Fibroblast of skin of right quadriceps (primary cell): ENCODE measurements around the gene MYO1E.

Experiments used
- DNase-seq: peaks from one replicate; pipeline ENCODE4 v3.0.0-alpha.2; 2013

Gene MYO1E

DNA sequence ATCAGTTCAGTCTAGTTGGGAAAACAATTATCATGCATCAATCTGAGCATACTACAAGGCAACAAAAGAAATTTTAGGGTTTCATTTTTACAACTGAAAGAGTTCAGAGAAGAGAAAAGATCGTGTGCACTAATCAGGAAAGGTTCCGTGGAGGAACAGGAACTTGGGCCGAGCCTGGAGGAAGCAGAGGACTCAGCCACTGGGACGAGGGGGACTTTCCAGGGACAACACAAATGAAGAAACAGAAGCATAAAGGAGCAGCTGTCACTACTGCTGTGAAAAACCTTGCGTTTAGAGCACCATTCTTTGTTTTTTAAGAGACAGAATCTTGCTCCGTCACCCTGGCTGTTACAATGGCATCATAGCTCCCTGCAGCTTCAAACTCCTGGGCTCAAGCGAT lies 60.5 kb downstream of the MYO1E start:
- DNase-seq, result no peak

GRCh38 chr15:59311195-59311594 lies 61.5 kb downstream of the MYO1E start:
- no peak for DNase-seq

DNA sequence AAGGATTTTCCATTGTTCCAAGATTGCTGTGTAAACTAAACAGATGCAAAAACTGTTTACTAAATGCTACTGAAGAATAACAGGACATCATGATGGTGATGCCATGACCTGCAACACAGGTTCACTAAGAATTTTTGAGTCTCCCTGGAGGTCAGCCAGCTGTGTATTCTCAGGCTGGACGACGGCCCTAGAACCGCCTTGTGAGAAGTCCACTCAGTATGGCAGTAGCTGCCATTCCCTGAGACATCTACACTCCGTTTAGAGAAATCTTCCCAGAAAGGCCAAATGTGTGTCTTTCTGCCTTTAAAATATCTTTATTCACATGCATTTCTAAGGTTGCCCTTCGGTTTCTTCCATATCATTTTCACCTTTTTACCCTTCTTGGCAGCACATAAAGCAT lies 63.3 kb downstream of the MYO1E start:
- DNase-seq, result no peak

GRCh38 chr15:59307165-59307537 lies 65.5 kb downstream of the MYO1E start:
- no peak for DNase-seq

GRCh38 chr15:59306520-59307164 lies 66.0 kb downstream of the MYO1E start:
- peak; percentile 88 for DNase-seq

DNA sequence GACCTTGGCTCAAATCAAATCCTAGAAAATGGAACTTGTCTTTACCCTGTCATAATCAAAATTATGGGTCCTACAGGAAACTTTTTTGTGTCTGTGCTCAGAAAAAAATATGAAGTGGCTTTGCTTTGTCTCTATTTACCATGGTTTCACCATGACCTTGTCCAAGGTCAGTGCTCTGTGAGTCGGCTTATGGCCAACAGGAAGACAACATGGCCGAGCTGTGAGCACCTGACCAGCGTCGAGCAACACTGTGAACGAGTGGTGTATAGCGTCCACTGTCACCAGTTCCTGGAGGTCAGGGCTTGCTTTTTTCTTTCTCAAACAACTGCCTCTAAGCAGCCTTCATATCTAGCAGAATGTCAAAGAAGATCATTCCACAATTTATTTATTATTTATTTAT lies 67.9 kb downstream of the MYO1E start:
- no peak for DNase-seq

GRCh38 chr15:59304034-59304795 lies 68.5 kb downstream of the MYO1E start:
- no peak for DNase-seq

DNA sequence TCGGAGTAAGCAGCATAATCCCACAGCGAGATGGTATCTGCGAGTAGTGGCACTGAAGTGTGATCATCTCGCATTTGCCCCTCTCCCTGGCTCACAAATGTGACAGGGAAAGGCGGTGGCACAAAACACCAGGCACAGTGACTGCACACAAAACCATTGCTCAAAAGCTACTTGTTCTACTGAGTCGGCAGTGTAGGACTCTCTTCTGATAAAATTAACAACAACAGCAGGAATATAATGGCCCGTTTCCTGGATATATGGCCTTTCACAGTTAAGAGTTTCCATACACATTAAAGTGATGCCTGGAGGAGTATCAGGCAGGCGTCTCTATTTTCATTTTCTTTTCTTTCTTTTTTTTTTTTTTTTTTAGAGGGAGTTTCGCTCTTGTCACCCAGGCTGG lies 69.0 kb downstream of the MYO1E start:
- no peak for DNase-seq

DNA sequence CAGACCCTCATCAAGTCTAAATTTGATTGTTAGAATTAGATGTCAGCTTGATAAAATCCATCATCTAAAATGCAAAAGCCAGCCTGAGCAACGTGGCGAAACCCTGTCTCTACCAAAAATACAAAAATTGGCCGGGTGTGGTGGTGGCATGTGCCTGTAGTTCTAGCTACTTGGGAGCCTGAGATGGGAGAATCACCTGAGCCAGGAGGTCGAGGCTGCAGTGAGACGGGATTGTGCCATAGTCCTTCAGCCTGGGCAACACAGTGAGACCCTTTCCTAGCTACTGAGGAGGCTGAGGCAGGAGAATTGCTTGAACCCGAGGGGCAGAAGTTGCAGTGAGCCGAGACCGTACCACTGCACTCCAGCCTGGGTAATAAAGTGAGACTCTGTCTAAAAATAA lies 69.5 kb downstream of the MYO1E start:
- DNase-seq, result no peak

DNA sequence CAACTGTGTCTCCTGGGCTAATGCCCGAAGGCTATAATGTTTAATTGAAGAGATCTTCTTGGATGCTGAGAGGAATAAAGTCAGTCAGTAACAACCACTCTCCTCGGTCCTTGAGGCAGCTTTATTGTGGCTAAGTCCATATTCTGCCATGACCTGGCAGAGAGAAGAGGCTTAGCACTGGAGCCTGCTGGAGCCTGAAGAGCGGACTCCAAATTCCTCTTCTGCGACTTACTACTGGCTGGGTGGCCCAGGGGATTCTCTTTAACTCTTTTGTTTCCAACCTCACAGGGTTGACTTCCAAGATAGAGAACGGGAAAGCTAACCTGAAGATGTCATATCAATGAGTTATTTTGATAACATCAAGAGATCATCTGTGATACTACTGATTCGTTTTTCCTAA lies 71.1 kb downstream of the MYO1E start:
- DNase-seq, result no peak

GRCh38 chr15:59300618-59301139 lies 72.0 kb downstream of the MYO1E start:
- DNase-seq, result no peak

- peak; percentile 98 for DNase-seq
Measured at GRCh38 chr15:59299929-59300617, 72.6 kb downstream of the MYO1E start.

- no peak for DNase-seq
Measured at GRCh38 chr15:59298854-59299250, 73.8 kb downstream of the MYO1E start.

DNA sequence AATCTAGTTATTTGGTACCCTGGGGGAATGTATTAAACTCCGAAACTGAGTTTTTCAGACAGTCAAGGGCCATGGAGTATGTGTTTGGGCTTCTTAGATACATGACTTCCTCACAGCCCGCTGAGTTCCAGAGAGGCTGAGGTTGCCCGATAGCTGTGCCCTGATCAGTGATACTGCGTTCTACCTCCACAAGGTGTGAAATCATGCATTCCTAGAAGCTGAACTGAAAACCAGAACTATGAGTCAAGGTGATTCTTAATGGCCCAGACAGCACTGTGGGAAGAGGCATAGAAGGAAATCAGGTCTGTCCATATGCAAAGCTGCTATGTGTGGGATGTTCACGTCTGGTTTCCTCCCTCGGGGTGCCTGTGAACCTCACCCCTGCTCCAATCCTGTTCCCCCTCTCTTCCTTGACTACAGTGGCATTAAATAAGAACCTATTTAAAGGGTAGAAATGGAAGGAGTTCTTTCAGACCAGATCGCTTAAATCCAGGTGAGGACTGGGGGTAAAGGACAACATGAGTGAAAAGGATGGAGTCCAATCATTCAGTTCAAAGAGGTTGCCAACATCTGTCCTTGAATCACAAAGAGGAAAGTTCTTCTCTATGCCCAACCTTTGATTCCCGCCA lies 74.3 kb downstream of the MYO1E start:
- DNase-seq, result no peak

DNA sequence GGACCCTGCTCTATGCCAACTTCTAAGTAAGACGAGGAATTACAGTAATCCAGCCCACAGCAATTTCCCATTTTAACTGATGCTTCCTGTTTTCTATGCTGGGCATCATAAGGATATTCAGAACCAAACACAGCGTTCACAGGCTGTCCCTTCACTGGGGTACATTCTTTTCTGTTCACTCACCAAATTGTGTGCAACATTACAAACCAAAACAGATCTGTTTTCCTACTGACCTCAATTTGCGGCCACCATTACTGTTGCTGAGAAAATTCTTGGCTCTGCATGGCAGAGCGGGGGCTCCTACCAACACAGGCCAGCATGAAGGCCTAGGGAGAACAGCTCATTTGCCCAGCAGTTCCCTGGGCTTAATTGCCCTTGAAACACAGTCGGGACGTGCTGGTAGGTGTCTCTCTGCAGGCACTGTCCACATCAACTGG lies 76.5 kb downstream of the MYO1E start:
- peak; percentile 92 for DNase-seq

DNA sequence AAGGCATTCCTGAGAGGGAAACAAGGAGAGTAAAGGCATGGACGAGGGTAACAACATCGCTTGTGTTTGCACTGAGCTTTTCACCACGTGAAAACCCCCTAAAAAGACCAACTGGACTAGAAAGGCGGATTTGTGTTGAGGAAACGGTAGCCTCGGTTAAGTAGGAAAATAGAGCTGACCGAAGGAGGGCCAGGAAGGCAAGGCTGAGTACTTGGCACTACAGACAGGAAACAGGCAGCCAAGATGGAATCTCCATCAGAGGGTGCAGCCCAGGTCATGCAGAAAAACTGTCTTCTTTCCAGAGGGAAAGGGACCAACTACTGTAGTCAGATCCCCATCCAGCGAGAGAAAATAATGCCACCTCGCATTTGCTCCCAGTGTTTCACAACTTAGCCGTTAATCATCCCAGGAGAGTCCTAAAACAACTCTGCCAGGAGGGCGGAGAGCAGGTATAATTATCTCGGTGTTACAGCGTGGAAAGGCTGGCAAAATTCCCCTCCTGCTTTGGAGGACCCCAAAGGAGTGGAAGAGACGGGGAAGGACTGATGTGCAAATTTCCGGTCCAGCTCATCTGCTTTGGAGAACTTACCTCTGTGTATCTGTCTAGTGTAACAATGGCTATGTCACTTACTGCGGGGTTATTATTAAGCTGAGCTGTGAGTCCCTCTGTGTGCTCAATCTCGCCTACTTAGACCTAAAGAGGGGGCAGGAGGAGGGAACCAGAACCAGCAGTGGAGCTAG lies 77.2 kb downstream of the MYO1E start:
- DNase-seq, result no peak

- DNase-seq, result peak; percentile 96
Measured at GRCh38 chr15:59294574-59295260, 78.0 kb downstream of the MYO1E start.

DNA sequence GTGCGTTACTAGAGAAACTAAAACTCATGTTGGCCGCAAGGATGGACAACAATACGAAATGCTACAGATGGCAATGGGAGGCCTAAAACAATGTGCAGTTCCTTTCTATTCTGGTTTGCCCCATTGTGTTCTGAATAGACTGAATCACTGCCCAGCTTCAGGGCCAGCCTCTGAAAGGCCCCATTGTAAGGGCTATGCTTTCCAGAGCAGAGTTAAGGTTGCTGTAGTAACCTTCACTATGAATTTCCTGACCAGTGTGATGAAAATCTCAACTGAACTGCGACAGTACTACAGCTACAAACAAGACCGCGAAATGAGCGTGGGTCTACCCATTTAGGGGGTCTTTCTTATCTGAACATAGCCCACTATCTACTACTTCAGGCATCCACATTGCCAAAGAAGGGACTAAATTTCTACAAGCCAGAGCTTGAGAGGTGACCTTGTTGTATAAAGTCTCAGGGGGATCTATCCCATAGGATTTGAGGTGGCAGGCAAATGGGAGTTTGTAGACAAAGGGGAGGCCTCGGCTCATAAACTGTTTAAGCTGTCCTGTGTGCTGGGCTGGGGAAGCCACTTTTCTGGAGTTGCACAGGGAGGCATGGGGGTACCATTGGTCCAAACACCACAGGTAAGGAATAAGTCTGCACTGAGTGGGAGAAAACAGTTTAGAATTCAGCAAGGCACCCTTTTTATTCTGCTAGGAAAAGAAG lies 80.1 kb downstream of the MYO1E start:
- no peak for DNase-seq

GRCh38 chr15:59291213-59291549 lies 81.5 kb downstream of the MYO1E start:
- DNase-seq, result no peak

- no peak for DNase-seq
Measured at GRCh38 chr15:59290295-59291212, 82.1 kb downstream of the MYO1E start.
